NCI-H510A (cell line): Measurements from ENCODE around the gene RTCA.
"Not testable (repeated sequence)": the region's sequence is repeated elsewhere in the genome, so short reads cannot be mapped to it uniquely, and the experiment has no call there.

ENCODE experiments used
- DNase-seq: peaks from one replicate; lab custom pipeline; 2025; lab: John Stamatoyannopoulos, UW

The RTCA gene

DNA sequence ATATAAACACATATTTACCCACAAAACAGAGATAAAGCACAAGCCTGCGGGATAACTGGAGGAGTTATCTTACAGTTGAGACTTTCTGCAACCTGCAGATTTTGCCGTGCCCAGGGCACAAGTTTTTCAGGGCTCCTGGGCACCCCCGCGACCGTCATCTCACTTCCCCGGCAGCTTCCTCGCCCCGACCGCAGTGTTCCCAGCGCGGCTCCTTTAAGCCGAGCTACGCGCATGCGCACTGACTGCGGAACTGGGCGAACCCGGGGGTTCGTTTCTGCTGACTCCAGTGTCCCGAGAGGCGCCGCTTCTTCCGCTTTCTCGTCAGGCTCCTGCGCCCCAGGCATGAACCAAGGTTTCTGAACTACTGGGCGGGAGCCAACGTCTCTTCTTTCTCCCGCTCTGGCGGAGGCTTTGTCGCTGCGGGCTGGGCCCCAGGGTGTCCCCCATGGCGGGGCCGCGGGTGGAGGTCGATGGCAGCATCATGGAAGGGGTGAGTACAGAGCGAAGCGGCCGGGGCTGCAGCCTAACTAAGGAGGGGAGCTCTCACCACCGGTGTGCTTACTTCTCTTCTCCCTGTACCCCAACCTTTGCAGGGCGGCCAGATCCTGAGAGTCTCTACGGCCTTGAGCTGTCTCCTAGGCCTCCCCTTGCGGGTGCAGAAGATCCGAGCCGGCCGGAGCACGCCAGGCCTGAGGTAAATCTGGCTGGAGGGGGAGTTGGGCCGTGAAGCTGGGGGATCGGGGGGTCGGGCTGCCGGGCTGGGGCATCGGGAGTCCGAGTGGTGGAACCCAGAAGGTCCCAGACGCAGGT, at the start of gene RTCA:
Gene RTCA, plus strand, starts transcription at position 286 of the 810 bp plus-strand sequence. Its CDS starts 160 bp downstream, at position 446.
- DNase-seq, result peak; percentile 86

- DNase-seq, result no peak
Measured at GRCh38 chr1:100217834-100218233, 48.2 kb upstream of the RTCA start.

DNA sequence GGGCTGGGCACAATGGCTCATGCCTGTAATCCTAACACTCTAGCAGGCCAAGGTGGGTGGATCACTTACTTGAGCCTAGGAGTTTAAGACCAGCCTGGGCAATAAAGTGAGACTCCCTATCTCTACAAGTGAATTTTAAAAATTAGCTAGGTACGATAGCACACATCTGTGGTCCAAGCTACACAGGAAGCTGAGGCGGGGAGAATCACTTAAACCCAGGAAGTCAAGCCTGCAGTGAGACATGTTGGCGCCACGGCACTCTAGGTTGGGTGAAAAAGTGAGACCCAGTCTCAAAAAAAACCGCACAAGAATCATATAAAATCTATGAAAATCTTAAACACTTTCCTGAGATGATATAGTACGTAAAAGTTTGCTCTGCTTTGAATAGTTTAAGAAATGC, 46.6 kb upstream of the RTCA start:
- no peak for DNase-seq

DNA sequence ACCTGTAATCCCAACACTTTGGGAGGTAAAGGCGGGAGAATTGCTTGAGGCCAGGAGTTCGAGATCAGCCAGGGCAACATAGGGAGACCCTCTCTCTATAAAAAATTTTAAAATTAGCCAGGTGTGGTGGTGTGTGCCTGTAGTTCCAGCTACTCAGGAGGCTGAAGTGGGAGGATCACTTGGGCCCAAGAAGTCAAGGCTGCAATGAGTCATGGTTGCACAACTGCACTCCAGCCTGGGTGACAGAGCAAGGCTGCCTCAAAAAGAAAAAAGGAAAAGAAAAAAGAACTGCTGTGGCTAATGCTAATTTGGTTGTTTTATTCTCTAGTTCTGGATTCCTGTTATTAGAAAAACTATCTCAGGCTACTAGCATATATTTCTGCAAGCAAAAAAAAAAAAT, 46.1 kb upstream of the RTCA start:
- DNase-seq, result no peak

DNA sequence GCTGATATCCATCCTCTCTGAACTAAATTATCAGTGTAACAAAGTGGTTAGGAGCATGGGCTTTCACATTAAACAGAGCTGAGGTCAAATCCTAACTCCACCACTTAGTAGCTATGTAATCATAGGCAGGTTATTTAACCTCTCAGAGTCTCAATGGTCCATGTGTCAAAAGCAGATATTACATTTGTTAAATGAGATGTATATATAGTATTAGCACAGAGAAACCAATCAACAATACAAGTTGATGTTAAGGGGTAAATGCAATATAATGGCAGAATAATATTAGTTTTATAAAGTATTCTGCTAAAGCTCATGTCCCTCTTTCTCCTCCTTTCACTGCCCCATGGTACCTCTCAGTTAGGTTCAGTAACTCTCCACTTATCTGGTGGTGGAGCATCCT, 43.6 kb upstream of the RTCA start:
- DNase-seq, result no peak

DNA sequence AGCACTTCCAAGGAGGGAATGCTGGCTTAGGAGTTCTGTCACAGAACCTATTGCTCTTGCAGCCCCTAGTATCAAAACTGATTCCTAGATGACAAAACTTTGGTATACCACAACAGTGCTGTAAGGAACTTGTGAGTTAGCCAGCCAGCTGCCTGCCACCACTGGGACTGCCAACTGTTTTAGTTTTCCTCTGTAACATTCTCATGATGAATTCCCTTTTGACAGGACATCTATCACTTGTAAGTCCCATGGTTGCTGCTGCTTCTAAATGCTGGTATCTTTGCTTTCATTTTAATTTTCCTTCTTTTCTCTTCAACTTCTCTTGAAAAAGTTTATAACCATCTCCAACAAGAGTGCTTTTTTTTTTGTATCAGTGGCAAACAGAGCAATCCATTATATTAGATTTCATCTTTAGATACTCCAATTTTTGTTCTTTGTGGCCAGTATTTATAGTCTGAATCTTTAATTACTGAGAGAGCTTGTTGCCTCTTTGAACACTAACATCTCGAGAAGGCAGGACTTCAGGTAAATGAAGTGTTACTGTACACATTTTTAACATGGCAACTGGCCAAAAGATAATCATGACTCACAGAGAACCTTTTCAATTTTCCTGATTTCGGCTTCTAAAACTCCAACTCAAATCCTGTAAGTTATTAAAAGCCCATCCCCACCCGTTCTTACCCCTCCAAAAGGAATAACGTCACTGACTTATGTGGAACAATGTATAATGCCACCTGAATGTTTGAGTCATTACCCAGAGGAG, 36.2 kb upstream of the RTCA start:
- DNase-seq, result no peak

DNA sequence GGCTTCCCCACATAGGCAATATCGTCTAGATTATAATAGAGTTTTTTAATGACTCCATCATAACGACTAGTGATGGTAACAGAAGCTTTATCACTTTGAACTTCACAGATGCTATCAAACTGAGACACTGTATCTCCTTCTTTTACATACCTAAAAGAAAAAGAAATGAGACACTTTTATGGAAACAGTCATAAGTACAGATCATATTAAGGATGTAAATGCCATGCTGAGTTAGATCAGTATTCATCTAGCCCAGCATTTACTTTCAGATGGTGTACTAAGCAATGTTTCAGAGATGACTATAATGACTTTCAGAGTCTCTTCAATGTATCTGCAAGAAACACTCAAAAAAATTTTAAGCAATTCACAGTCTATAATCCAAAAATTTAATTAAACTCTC, 35.3 kb upstream of the RTCA start:
- DNase-seq, result no peak

GRCh38 chr1:100231721-100232120, 34.3 kb upstream of the RTCA start:
- DNase-seq, result no peak

- DNase-seq, result no peak
Measured at GRCh38 chr1:100232156-100232555, 33.9 kb upstream of the RTCA start.

DNA sequence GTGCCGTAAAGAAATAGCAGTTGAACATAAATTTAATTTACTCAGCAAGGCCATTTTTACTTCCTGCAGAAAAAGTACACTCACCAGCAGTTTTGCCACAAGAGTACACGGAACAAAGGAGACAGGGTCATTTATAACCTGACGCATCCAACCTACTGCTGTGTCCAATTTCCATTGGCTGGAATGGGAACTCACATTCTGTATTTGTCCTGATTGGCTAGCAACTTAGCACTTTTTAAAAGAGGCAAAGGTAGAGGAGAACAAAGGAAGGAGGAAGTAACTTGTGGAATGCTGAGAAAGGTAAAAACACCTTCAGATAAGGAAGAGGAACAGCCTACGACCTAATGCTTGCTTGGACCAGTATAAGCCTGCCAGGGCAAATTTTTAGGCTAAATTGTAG, 32.5 kb upstream of the RTCA start:
- DNase-seq, result not testable (repeated sequence)

DNA sequence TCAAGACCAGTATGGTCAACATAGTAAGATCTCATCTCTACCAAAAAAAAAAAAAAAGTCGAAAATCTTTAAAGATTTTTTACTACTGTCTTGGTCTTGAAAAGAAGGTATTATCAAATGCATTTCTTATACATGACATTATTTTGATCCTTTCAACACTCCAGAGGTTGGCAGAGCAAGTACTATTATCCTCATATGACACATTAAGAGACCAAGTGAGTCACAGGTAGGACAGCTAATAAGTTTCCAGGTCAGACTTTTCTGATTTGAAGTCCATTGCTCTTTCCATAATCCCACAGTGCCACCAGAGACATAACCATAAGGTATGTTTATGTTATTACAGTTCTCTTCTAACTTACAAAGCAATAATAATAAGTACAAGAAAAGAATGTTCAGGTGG, 31.6 kb upstream of the RTCA start:
- no peak for DNase-seq

DNA sequence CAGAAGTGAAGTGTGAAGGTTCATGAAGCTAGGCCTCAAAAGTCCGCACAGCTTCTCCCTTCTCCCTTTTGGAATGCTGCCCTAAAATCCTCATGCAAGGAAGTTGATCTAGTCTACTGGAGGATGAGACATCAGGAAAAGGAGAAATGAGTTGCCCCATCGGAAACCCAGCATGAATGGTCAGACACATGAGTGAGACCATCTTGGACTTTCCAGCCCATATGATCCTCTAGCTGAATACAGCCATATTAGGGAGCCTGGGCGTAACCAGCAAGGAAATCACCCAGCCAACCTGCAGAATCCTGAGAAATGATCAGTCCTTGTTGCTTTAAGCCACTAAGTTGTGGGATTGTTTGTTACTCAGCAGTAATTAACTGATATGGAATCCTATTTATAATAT, 28.9 kb upstream of the RTCA start:
- DNase-seq, result no peak

DNA sequence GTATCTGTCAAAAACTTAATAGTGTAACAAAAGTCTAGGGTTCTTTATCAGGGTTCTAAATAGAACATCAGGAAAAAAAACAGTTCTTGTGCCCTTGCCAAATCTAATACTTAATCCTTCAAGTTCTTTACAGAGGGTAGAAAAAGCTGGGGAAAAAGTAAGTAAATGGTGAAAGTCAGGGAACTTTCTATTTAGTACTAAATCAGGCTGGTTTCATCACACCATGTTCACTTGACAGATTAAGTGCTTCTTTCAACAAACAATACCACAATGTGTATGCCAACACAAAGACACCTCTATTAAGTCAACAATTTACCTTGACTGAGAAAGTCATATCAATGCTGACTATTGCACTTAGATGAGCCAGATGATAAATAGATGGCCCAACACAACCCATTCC, 26.1 kb upstream of the RTCA start:
- DNase-seq, result no peak

DNA sequence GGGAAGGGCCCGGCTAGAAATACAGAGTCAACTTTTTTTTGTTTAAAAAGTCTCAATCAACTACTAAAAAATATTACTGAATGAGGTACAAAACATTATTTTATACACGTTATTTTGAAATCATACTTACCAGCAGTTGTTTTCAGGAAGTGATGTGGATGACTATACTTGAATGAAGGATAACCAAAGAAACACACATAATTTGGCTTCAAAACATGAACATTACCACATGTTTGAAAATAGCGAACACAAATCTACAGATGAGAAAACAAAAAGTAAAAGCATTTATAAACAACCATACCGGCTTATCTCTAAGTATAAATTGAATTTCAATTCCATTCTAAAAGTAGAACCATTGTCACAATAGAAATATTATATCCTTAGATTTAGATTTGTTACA, 25.4 kb upstream of the RTCA start:
- DNase-seq, result no peak

GRCh38 chr1:100246738-100247137, 19.3 kb upstream of the RTCA start:
- no peak for DNase-seq

- no peak for DNase-seq
Measured at GRCh38 chr1:100249155-100249536, 16.9 kb upstream of the RTCA start.

GRCh38 chr1:100249537-100250257, 16.3 kb upstream of the RTCA start, which contains the start of gene DBT:
Gene DBT, minus strand, starts transcription at chr1:100249834. Its CDS starts 14 bp downstream, at chr1:100249820.
- peak; percentile 94 for DNase-seq

GRCh38 chr1:100250264-100250663, 15.8 kb upstream of the RTCA start:
- DNase-seq, result no peak

DNA sequence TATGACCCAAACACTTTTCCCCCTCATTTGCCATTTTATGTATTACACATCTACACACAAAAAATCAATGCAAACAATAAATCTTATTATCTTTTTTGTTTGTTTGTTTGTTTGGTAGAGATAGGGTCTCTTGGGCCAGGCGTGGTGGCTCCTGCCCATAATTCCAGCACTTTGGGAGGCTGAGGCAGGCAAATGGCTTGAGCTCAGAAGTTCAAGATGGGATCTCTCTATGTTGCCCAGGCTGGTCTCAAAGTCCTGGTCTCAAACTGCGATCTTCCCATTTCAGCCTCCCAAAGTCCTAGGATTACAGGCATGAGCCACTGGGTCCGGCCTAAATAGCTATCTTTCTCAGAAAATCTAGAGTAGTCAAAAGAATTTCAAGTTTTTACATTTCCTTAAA, 15.2 kb upstream of the RTCA start:
- DNase-seq, result no peak

GRCh38 chr1:100252901-100253300, 13.1 kb upstream of the RTCA start:
- no peak for DNase-seq

DNA sequence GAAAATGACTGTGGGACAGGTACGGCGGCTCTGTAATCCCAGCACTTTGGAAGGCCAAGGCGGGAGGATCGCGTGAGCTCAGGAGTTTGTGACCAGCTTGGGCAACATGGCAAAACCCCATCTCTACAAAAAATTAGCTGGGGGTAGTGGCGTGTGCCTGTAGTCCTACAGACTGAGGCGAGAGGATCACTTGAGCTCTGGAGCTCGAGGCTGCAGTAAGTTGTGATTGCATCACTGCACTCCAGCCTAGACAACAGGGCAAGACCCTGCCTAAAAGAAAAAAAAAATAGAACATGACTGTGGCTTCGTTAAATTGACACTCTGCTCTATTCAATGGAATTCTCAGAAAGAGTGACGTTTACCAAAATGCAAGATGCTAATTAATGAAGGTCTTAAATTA, 12.5 kb upstream of the RTCA start:
- DNase-seq, result no peak

GRCh38 chr1:100256273-100256672, 9.7 kb upstream of the RTCA start:
- not testable (repeated sequence) for DNase-seq

DNA sequence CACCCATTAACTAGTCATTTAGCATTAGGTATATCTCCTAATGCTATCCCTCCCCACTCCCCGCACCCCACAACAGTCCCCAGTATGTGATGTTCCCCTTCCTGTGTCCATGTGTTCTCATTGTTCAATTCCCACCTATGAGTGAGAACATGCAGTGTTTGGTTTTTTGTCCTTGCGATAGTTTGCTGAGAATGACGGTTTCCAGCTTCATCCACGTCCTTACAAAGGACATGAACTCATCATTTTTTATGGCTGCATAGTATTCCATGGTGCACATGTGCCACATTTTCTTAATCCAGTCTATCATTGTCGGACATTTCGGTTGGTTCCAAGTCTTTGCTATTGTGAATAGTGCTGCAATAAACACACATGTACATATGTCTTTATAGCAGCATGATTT, 7.6 kb upstream of the RTCA start:
- not testable (repeated sequence) for DNase-seq
